Fibroblast of lung (primary cell): ENCODE measurements around the gene JARID2. TPM values are rescaled to one million over a fixed set of nuclear protein-coding genes. Genes with fewer than 3 reads are reported as not detected.

ENCODE experiments used
- DNase-seq, 2 donors: peaks; one replicate each; pipeline versions ENCODE4 v3.0.0 to v3.0.0-alpha.2; 2010; ENCODE audit warnings: low read depth in 2 of 2
- H2AFZ ChIP-seq: 2 replicates; pipeline ENCODE4 v1.5.1; 2012; ENCODE audit warnings: low read length, control low read depth, inconsistent platforms
- H3K27ac ChIP-seq: 2 replicates; pipeline ENCODE4 v1.5.1; 2011; ENCODE audit warnings: low read length, control low read depth; ENCODE audit not compliant: insufficient read depth
- H3K27me3 ChIP-seq: 2 replicates; pipeline ENCODE4 v1.5.1; 2011; ENCODE audit warnings: mild to moderate bottlenecking, low read length; ENCODE audit not compliant: control insufficient read depth, insufficient read depth
- H3K36me3 ChIP-seq: 2 replicates; pipeline ENCODE4 v1.5.1; 2011; ENCODE audit warnings: low read length; ENCODE audit not compliant: control insufficient read depth, insufficient read depth
- H3K4me1 ChIP-seq: 2 replicates; pipeline ENCODE4 v1.5.1; 2011; ENCODE audit warnings: low read length; ENCODE audit not compliant: control insufficient read depth, insufficient read depth; ENCODE audit errors: extremely low read depth
- H3K4me2 ChIP-seq: 2 replicates; pipeline ENCODE4 v1.5.1; 2011; ENCODE audit warnings: low read length, control low read depth; ENCODE audit not compliant: insufficient read depth; ENCODE audit errors: extremely low read depth
- H3K4me3 ChIP-seq, 4 experiments: fragments of 200-600 bp in 1 of 4; sonication (generic) in 1 of 4; replicated peaks in 1 of 4; 2 replicates each; pipeline ENCODE4 v1.5.1; 2011 to 2016; ENCODE audit warnings: low read length in 4 of 4, low read depth in 3 of 4, mild to moderate bottlenecking in 3 of 4, control low read depth in 2 of 4, inconsistent platforms in 1 of 4, mixed read lengths in 1 of 4; ENCODE audit not compliant: insufficient read depth in 1 of 4; ENCODE audit errors: control extremely low read depth in 1 of 4
- H3K79me2 ChIP-seq: 2 replicates; pipeline ENCODE4 v1.5.1; 2012; ENCODE audit warnings: mild to moderate bottlenecking, low read length, inconsistent platforms; ENCODE audit not compliant: control insufficient read depth, insufficient read depth
- H3K9ac ChIP-seq: 2 replicates; pipeline ENCODE4 v1.5.1; 2011; ENCODE audit warnings: mild to moderate bottlenecking, low read length, control low read depth; ENCODE audit not compliant: insufficient read depth
- H3K9me3 ChIP-seq: 2 replicates; pipeline ENCODE4 v1.5.1; 2012; ENCODE audit warnings: low read depth, low read length; ENCODE audit not compliant: control insufficient read depth, insufficient read depth
- H4K20me1 ChIP-seq: 2 replicates; pipeline ENCODE4 v1.5.1; 2011; ENCODE audit warnings: low read length; ENCODE audit not compliant: control insufficient read depth, insufficient read depth; ENCODE audit errors: extremely low read depth
- CTCF ChIP-seq, 2 donors: IDR thresholded peaks in 1 of 2; conservative IDR thresholded peaks in 1 of 2; 1 replicate in 1 of 2; 2 replicates in 1 of 2; pipeline ENCODE4 v1.5.1; 2011 to 2012; ENCODE audit warnings: low read length in 2 of 2, control low read depth in 1 of 2, inconsistent platforms in 1 of 2, low read depth in 1 of 2, mild to moderate bottlenecking in 1 of 2
- EZH2 ChIP-seq: IDR thresholded peaks from 2 replicates; pipeline ENCODE4 v1.5.1; 2012; ENCODE audit warnings: low read length, control low read depth, mild to moderate bottlenecking; ENCODE audit errors: missing control alignments
- polyA plus RNA-seq, 2 donors: library from polyadenylated mRNA; depleted of rRNA in 1 of 2; stranded (reverse) in 1 of 2; unstranded in 1 of 2; fragments of >200 nt; gene quantifications; 2 replicates each; pipeline ENCODE4 v1.2.1, GENCODE V29; 2011 to 2012; ENCODE audit warnings: missing spikeins in 1 of 2
- total RNA-seq: library from RNA; depleted of rRNA; stranded (reverse); fragments of >200 nt; gene quantifications from 2 replicates; pipeline ENCODE4 v1.2.1, GENCODE V29; 2014

JARID2 gene
- total and polyA plus RNA-seq, 2 donors (not counting 1 experiment from before 2014, with no cell fraction given), result 5.0 to 8.2 TPM

- Histone ChIP-seq H3K9me3 (no peaks in the 10 kb centered on the region), H3K27me3 (no peaks in the 10 kb centered on the region), H3K27ac (no peak overlapping the region), H2AFZ (no peak overlapping the region), H3K9ac (no peak overlapping the region), H3K79me2 (peaks cover 13% of the 10 kb centered on the region), H3K4me3 (no peak overlapping the region), H3K4me2 (no peak overlapping the region), H3K4me1 (peaks cover 6% of the 10 kb centered on the region), H4K20me1 (peaks cover 4% of the 10 kb centered on the region), H3K36me3 (no peaks in the 10 kb centered on the region)
- TF ChIP-seq CTCF (conservative IDR thresholded peaks at IDR 0.05 in 1 of 2, IDR thresholded peaks at IDR 0.05 in 1 of 2; ENCODE audit: low read depth in 1 of 2, low read length in 2 of 2) (no peak), EZH2 (no peak)
- no peak for DNase-seq
Observed at GRCh38 chr6:15366003-15366535, 120.2 kb downstream of the JARID2 start.

GRCh38 chr6:15366879-15367278 lies 121.0 kb downstream of the JARID2 start:
- Histone ChIP-seq H3K9ac (no peak overlapping the region), H3K27ac (no peak overlapping the region), H3K79me2 (peaks cover 10% of the 10 kb centered on the region), H3K4me2 (no peak overlapping the region), H3K4me1 (peaks cover 6% of the 10 kb centered on the region), H3K4me3 (no peak overlapping the region), H3K36me3 (no peaks in the 10 kb centered on the region), H2AFZ (no peak overlapping the region), H3K27me3 (no peaks in the 10 kb centered on the region), H4K20me1 (peaks cover 4% of the 10 kb centered on the region), H3K9me3 (no peaks in the 10 kb centered on the region)
- TF ChIP-seq EZH2, result no peak
- TF ChIP-seq CTCF (conservative IDR thresholded peaks at IDR 0.05 in 1 of 2, IDR thresholded peaks at IDR 0.05 in 1 of 2; ENCODE audit: low read depth in 1 of 2, low read length in 2 of 2), result no peak
- DNase-seq, result no peak

- Histone ChIP-seq H3K9me3 (no peaks in the 10 kb centered on the region), H3K27ac (no peak overlapping the region), H3K36me3 (no peaks in the 10 kb centered on the region), H3K79me2 (peaks cover 8% of the 10 kb centered on the region), H3K4me2 (no peak overlapping the region), H2AFZ (no peak overlapping the region), H3K4me3 (no peak overlapping the region), H3K4me1 (peaks cover 6% of the 10 kb centered on the region), H3K9ac (no peak overlapping the region), H3K27me3 (no peaks in the 10 kb centered on the region), H4K20me1 (peaks cover 3% of the 10 kb centered on the region)
- DNase-seq, result no peak
- TF ChIP-seq EZH2 (no peak), CTCF (conservative IDR thresholded peaks at IDR 0.05 in 1 of 2, IDR thresholded peaks at IDR 0.05 in 1 of 2; ENCODE audit: low read depth in 1 of 2, low read length in 2 of 2) (no peak)
Observed at GRCh38 chr6:15368186-15368585, 122.3 kb downstream of the JARID2 start.
